WTC11 (cell line): ENCODE data around the gene HSF2BP. TPM values are rescaled to one million over a fixed set of nuclear protein-coding genes. Genes with fewer than 3 reads are reported as not detected.

Experiments used
- ATAC-seq: fragments of 200-7000 bp; cut with Tn5 transposase; 2 replicates; pipeline ENCODE4 v1.10.0; 2021; ENCODE audit warnings: mild to moderate bottlenecking, moderate library complexity
- CTCF ChIA-PET: fragments of 300-600 bp; sonication (Branson Sonifier 250); formaldehyde crosslinking; loops from one replicate; lab custom pipeline; 2021; ENCODE audit warnings: antibody characterized with exemption; lab: Charles Lee
- POLR2A ChIA-PET: fragments of 350-600 bp; sonication (Branson Sonifier 250); formaldehyde crosslinking; loops from one replicate; lab custom pipeline; 2021; ENCODE audit warnings: antibody characterized with exemption; lab: Charles Lee
- DNase-seq: peaks from one replicate; pipeline ENCODE4 v3.0.0; 2021; ENCODE audit warnings: low spot score
- H3K27ac Mint-ChIP-seq: 2 replicates; pipeline ENCODE4 v1.8.0; 2021; ENCODE audit warnings: mixed read lengths
- H3K27me3 Mint-ChIP-seq: 2 replicates; pipeline ENCODE4 v1.8.0; 2021; ENCODE audit warnings: low read depth, mild to moderate bottlenecking, moderate library complexity, mixed read lengths
- H3K36me3 Mint-ChIP-seq: 2 replicates; pipeline ENCODE4 v1.8.0; 2021; ENCODE audit warnings: mixed read lengths
- H3K4me1 Mint-ChIP-seq: 2 replicates; pipeline ENCODE4 v1.8.0; 2022; ENCODE audit warnings: mixed read lengths
- H3K4me3 Mint-ChIP-seq: 2 replicates; pipeline ENCODE4 v1.8.0; 2021; ENCODE audit warnings: mild to moderate bottlenecking, moderate library complexity, mixed read lengths
- H3K9me3 Mint-ChIP-seq: 2 replicates; pipeline ENCODE4 v1.8.0; 2021; ENCODE audit warnings: mixed read lengths
- ATF2 ChIP-seq: sonication (generic); formaldehyde crosslinking; IDR thresholded peaks from 2 replicates; pipeline ENCODE4 v1.8.1; 2022; ENCODE audit warnings: low read depth, missing genetic modification reagents, borderline replicate concordance
- CDX4 ChIP-seq: fragments of 250-450 bp; sonication (Bioruptor Pico); IDR thresholded peaks from 2 replicates; pipeline ENCODE4 v1.9.0; 2021; ENCODE audit warnings: moderate library complexity, mild to moderate bottlenecking, inconsistent platforms, borderline replicate concordance
- CREM ChIP-seq: sonication (generic); formaldehyde crosslinking; IDR thresholded peaks from 2 replicates; pipeline ENCODE4 v1.8.1; 2022; ENCODE audit warnings: mild to moderate bottlenecking, missing genetic modification reagents, moderate library complexity
- E2F5 ChIP-seq: sonication (generic); formaldehyde crosslinking; IDR thresholded peaks from 2 replicates; pipeline ENCODE4 v1.8.1; 2022; ENCODE audit warnings: mild to moderate bottlenecking, moderate library complexity, missing genetic modification reagents
- GRHL2 ChIP-seq: fragments of 250-450 bp; sonication (Bioruptor Pico); IDR thresholded peaks from 2 replicates; pipeline ENCODE4 v1.8.0; 2022; ENCODE audit warnings: mild to moderate bottlenecking, moderate library complexity; ENCODE audit not compliant: insufficient replicate concordance, severe bottlenecking
- MAX ChIP-seq: sonication (generic); formaldehyde crosslinking; IDR thresholded peaks from 2 replicates; pipeline ENCODE4 v1.8.0; 2022; ENCODE audit warnings: mild to moderate bottlenecking, missing genetic modification reagents
- MLX ChIP-seq: sonication (generic); formaldehyde crosslinking; IDR thresholded peaks from 2 replicates; pipeline ENCODE4 v1.8.1; 2023; ENCODE audit warnings: mild to moderate bottlenecking, missing genetic modification reagents, moderate library complexity
- MXD4 ChIP-seq: fragments of 250-450 bp; sonication (Bioruptor Pico); IDR thresholded peaks from 2 replicates; pipeline ENCODE4 v1.8.0; 2021; ENCODE audit warnings: mild to moderate bottlenecking, moderate library complexity, borderline replicate concordance
- NFYB ChIP-seq: sonication (generic); formaldehyde crosslinking; conservative IDR thresholded peaks from 2 replicates; pipeline ENCODE4 v1.8.0; 2022; ENCODE audit warnings: low read depth, missing genetic modification reagents
- OVOL2 ChIP-seq: fragments of 250-450 bp; sonication (Bioruptor Pico); IDR thresholded peaks from 2 replicates; pipeline ENCODE4 v1.9.0; 2021; ENCODE audit warnings: mild to moderate bottlenecking, borderline replicate concordance
- SMAD3 ChIP-seq: sonication (generic); formaldehyde crosslinking; IDR thresholded peaks from 2 replicates; pipeline ENCODE4 v1.8.0; 2022; ENCODE audit warnings: missing genetic modification reagents, mild to moderate bottlenecking, borderline replicate concordance
- SMAD4 ChIP-seq: sonication (generic); formaldehyde crosslinking; IDR thresholded peaks from 2 replicates; pipeline ENCODE4 v1.8.0; 2022; ENCODE audit warnings: mild to moderate bottlenecking, missing genetic modification reagents
- TEAD1 ChIP-seq: sonication (generic); formaldehyde crosslinking; IDR thresholded peaks from 2 replicates; pipeline ENCODE4 v1.8.0; 2022; ENCODE audit warnings: mild to moderate bottlenecking, missing genetic modification reagents
- TEAD4 ChIP-seq: sonication (generic); formaldehyde crosslinking; IDR thresholded peaks from 2 replicates; pipeline ENCODE4 v1.8.0; 2022; ENCODE audit warnings: mild to moderate bottlenecking, missing genetic modification reagents
- ZNF138 ChIP-seq: sonication (generic); formaldehyde crosslinking; conservative IDR thresholded peaks from 2 replicates; pipeline ENCODE4 v1.8.1; 2022; ENCODE audit warnings: mild to moderate bottlenecking, moderate library complexity, missing genetic modification reagents
- ZNF416 ChIP-seq: fragments of 250-450 bp; sonication (Bioruptor Pico); IDR thresholded peaks from 2 replicates; pipeline ENCODE4 v1.9.0; 2021; ENCODE audit warnings: mild to moderate bottlenecking, inconsistent platforms
- ZSCAN18 ChIP-seq: fragments of 250-450 bp; sonication (Bioruptor Pico); IDR thresholded peaks from 2 replicates; pipeline ENCODE4 v2.1.2; 2022; ENCODE audit warnings: mild to moderate bottlenecking, moderate library complexity
- total RNA-seq: library from RNA; stranded (reverse); gene quantifications from 3 replicates; pipeline ENCODE4 v1.2.3, GENCODE V29; 2021
- TF ChIP-seq, protein P1 (sequence below): sonication (generic); formaldehyde crosslinking; IDR thresholded peaks from 2 replicates; pipeline ENCODE4 v1.8.1; 2022; ENCODE audit warnings: low read depth, mild to moderate bottlenecking, moderate library complexity, missing genetic modification reagents, borderline replicate concordance
- TF ChIP-seq, protein P2 (sequence below): sonication (generic); formaldehyde crosslinking; IDR thresholded peaks from 2 replicates; pipeline ENCODE4 v1.8.1; 2022; ENCODE audit warnings: mild to moderate bottlenecking, missing genetic modification reagents, moderate library complexity, borderline replicate concordance
- TF ChIP-seq, protein P3 (sequence below): sonication (generic); formaldehyde crosslinking; conservative IDR thresholded peaks from 2 replicates; pipeline ENCODE4 v1.8.1; 2023; ENCODE audit warnings: mild to moderate bottlenecking, low read depth, missing genetic modification reagents, moderate library complexity

HSF2BP gene
- total RNA-seq, 1 experiment from 2014 or later: 1.1 TPM

GRCh38 chr21:43644609-43645008 lies 14.7 kb downstream of the HSF2BP start:
- H3K4me3 Mint-ChIP-seq: no peak overlapping the region
- no peak overlapping the region for H3K27ac Mint-ChIP-seq
- H3K36me3 Mint-ChIP-seq: no peaks in the 10 kb centered on the region
- ChIA-PET CTCF (interaction anchor here (1.8 kb wide), 1 partner anchor 33 kb away, joined by 6 read pairs; no protein-coding TSS in a partner anchor), POLR2A (no interaction called here)
- no peak for TF ChIP-seq ZNF138
- TF ChIP-seq ZSCAN18 (CRISPR knock-in tag): no peak
- no peak for TF ChIP-seq ZNF416 (CRISPR knock-in tag)
- no peak for TF ChIP-seq SMAD3 (CRISPR knock-in tag)
- TF ChIP-seq NFYB: no peak
- no peak for TF ChIP-seq TEAD1 (CRISPR knock-in tag)
- no peak for TF ChIP-seq ATF2 (CRISPR knock-in tag)
- no peak for TF ChIP-seq MAX (CRISPR knock-in tag)
- TF ChIP-seq OVOL2: no peak
- TF ChIP-seq, protein P1, sequence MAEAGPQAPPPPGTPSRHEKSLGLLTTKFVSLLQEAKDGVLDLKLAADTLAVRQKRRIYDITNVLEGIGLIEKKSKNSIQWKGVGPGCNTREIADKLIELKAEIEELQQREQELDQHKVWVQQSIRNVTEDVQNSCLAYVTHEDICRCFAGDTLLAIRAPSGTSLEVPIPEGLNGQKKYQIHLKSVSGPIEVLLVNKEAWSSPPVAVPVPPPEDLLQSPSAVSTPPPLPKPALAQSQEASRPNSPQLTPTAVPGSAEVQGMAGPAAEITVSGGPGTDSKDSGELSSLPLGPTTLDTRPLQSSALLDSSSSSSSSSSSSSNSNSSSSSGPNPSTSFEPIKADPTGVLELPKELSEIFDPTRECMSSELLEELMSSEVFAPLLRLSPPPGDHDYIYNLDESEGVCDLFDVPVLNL: no peak
- no peak for TF ChIP-seq SMAD4 (CRISPR knock-in tag)
- TF ChIP-seq GRHL2 (CRISPR knock-in tag): no peak
- TF ChIP-seq CREM (CRISPR knock-in tag): no peak
- TF ChIP-seq, protein P2, sequence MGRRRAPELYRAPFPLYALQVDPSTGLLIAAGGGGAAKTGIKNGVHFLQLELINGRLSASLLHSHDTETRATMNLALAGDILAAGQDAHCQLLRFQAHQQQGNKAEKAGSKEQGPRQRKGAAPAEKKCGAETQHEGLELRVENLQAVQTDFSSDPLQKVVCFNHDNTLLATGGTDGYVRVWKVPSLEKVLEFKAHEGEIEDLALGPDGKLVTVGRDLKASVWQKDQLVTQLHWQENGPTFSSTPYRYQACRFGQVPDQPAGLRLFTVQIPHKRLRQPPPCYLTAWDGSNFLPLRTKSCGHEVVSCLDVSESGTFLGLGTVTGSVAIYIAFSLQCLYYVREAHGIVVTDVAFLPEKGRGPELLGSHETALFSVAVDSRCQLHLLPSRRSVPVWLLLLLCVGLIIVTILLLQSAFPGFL (CRISPR knock-in tag): no peak
- TF ChIP-seq, protein P3, sequence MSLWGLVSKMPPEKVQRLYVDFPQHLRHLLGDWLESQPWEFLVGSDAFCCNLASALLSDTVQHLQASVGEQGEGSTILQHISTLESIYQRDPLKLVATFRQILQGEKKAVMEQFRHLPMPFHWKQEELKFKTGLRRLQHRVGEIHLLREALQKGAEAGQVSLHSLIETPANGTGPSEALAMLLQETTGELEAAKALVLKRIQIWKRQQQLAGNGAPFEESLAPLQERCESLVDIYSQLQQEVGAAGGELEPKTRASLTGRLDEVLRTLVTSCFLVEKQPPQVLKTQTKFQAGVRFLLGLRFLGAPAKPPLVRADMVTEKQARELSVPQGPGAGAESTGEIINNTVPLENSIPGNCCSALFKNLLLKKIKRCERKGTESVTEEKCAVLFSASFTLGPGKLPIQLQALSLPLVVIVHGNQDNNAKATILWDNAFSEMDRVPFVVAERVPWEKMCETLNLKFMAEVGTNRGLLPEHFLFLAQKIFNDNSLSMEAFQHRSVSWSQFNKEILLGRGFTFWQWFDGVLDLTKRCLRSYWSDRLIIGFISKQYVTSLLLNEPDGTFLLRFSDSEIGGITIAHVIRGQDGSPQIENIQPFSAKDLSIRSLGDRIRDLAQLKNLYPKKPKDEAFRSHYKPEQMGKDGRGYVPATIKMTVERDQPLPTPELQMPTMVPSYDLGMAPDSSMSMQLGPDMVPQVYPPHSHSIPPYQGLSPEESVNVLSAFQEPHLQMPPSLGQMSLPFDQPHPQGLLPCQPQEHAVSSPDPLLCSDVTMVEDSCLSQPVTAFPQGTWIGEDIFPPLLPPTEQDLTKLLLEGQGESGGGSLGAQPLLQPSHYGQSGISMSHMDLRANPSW (CRISPR knock-in tag): no peak
- TF ChIP-seq MLX (CRISPR knock-in tag): no peak
- ATAC-seq (no peak), DNase-seq (no peak)
- H3K27me3 Mint-ChIP-seq: no peaks in the 10 kb centered on the region
- no peaks in the 10 kb centered on the region for H3K9me3 Mint-ChIP-seq
- peaks cover 17% of the 10 kb centered on the region; the same call in 1 of the 2 replicates for H3K4me1 Mint-ChIP-seq

DNA sequence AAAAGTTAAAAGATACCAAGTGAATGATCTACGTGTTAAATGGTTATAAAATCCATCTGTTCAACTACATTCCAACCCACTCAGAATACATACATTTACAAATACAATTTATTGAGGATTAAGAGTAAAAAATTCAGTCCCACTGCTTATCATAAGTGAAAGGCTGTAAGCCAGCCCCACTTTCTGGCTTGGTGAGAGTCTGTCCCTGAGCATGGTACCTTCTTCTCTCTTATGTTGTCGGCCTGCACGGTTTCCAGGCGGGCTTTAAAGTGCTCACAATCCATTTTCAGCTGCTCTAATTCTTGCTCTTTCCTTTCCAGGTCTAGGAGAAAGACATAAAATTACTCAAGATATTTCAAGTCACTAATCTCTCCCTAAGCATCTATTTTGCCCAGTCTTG lies 15.2 kb downstream of the HSF2BP start:
- Mint-ChIP-seq H3K4me1 (peaks cover 17% of the 10 kb centered on the region; the same call in 1 of the 2 replicates), H3K27ac (no peak overlapping the region), H3K27me3 (no peaks in the 10 kb centered on the region), H3K4me3 (no peak overlapping the region), H3K36me3 (no peaks in the 10 kb centered on the region), H3K9me3 (no peaks in the 10 kb centered on the region)
- ChIA-PET POLR2A (no interaction called here), CTCF (no interaction called here)
- ATAC-seq: no peak
- no peak for DNase-seq
- no peak for TF ChIP-seq TEAD4 (CRISPR knock-in tag)
- TF ChIP-seq ZNF138: no peak
- TF ChIP-seq MXD4 (CRISPR knock-in tag): no peak
- no peak for TF ChIP-seq CREM (CRISPR knock-in tag)
- TF ChIP-seq CDX4 (CRISPR knock-in tag): no peak
- TF ChIP-seq E2F5 (CRISPR knock-in tag): no peak
- no peak for TF ChIP-seq MLX (CRISPR knock-in tag)
- TF ChIP-seq, protein P3 (CRISPR knock-in tag): no peak
